H1 (cell line): ENCODE data around the gene ZFAND3. TPM values are rescaled to one million over a fixed set of nuclear protein-coding genes. Genes with fewer than 3 reads are reported as not detected.

Source experiments
- ATF2 ChIP-seq: IDR thresholded peaks from 2 replicates; pipeline ENCODE4 v1.6.1; 2012; ENCODE audit warnings: low read length, inconsistent platforms
- CHD7 ChIP-seq: fragments of 300-600 bp; sonication (generic); IDR thresholded peaks from 2 replicates; pipeline ENCODE4 v1.7.1; 2012; ENCODE audit warnings: low read length, moderate library complexity, mild to moderate bottlenecking, inconsistent platforms; ENCODE audit not compliant: insufficient replicate concordance
- EP300 ChIP-seq, 2 experiments: IDR thresholded peaks; 1 replicate in 1 of 2; 2 replicates in 1 of 2; pipeline ENCODE4 v1.6.1; 2011 to 2012; ENCODE audit warnings: low read depth in 2 of 2, low read length in 2 of 2, mild to moderate bottlenecking in 2 of 2, borderline replicate concordance in 1 of 2, inconsistent platforms in 1 of 2, moderate library complexity in 1 of 2
- EZH2 ChIP-seq: fragments of 200-600 bp; sonication (generic); IDR thresholded peaks from 2 replicates; pipeline ENCODE4 v1.7.1; 2012; ENCODE audit warnings: low read depth, mild to moderate bottlenecking, moderate library complexity, low read length, inconsistent platforms; ENCODE audit not compliant: severe bottlenecking
- polyA plus RNA-seq, 7 experiments: library from polyadenylated mRNA; depleted of rRNA in 3 of 7; stranded (reverse) in 5 of 7; unstranded in 2 of 7; fragments of >200 nt in 5 of 7; fragments of 200-250 nt in 2 of 7; gene quantifications; 1 replicate in 5 of 7; 2 replicates in 1 of 7; 4 replicates in 1 of 7; pipeline versions ENCODE4 v1.2.1 to v1.2.3, GENCODE V29; 2011 to 2013; ENCODE audit warnings: missing spikeins in 2 of 7, mixed read lengths in 2 of 7
- total RNA-seq: library from RNA; stranded (reverse); fragmentation: NEBNext Ultra II Directional; extraction: Animal tissue kit (Norgen Biotek cat#: 25700); gene quantifications from 2 replicates; pipeline ENCODE4 v1.2.1, GENCODE V29; 2021

ZFAND3 gene
- total and polyA plus RNA-seq, 2 of the 8 experiments (the other 6 are each of a cell fraction or from before 2014, with no cell fraction given), result 13.0 to 51.3 TPM

GRCh38 chr6:37814374-37814773, 5.2 kb upstream of the ZFAND3 start (continued):
- TF ChIP-seq CHD7 (no peak), ATF2 (no peak), EZH2 (no peak), EP300 (IDR thresholded peaks at IDR 0.05; ENCODE audit: borderline replicate concordance in 1 of 2, low read depth in 2 of 2, low read length in 2 of 2) (no peak)
- TF ChIP-seq, all 59 proteins: peak for 0
